Gastroesophageal sphincter (tissue), 4 donors: Measurements from ENCODE around the gene PROB1. TPM values are rescaled to one million over a fixed set of nuclear protein-coding genes. Genes with fewer than 3 reads are reported as not detected.

Experiments used
- ATAC-seq: fragments of 150-250 bp; one replicate; pipeline ENCODE4 v1.9.1; 2016; ENCODE audit warnings: mild to moderate bottlenecking, moderate library complexity
- H3K27ac ChIP-seq, 4 donors: fragments of 200-600 bp; sonication (generic) in 3 of 4; 1 replicate in 3 of 4; 2 replicates in 1 of 4; pipeline ENCODE4 v1.5.1; 2016 to 2019
- H3K27me3 ChIP-seq: fragments of 200-600 bp; sonication (generic); one replicate; pipeline ENCODE4 v1.5.1; 2019
- H3K36me3 ChIP-seq, 2 donors: fragments of 200-600 bp; sonication (generic); one replicate each; pipeline ENCODE4 v1.5.1; 2019; ENCODE audit warnings: control low read depth in 1 of 2
- H3K4me1 ChIP-seq, 3 donors: fragments of 200-600 bp; sonication (generic); 1 replicate in 2 of 3; 2 replicates in 1 of 3; pipeline ENCODE4 v1.5.1; 2016 to 2019; ENCODE audit warnings: control low read depth in 2 of 3
- H3K4me3 ChIP-seq, 2 donors: fragments of 200-600 bp; sonication (generic); one replicate each; pipeline ENCODE4 v1.5.1; 2019; ENCODE audit warnings: mild to moderate bottlenecking in 1 of 2, moderate library complexity in 1 of 2
- H3K9me3 ChIP-seq, 3 donors: fragments of 200-600 bp; sonication (generic); one replicate each; pipeline ENCODE4 v1.5.1; 2017 to 2019; ENCODE audit warnings: control low read depth in 2 of 3
- EP300 ChIP-seq: sonication (generic); formaldehyde crosslinking; IDR thresholded peaks from one replicate; pipeline ENCODE4 v1.6.1; 2017; ENCODE audit warnings: antibody characterized with exemption, mild to moderate bottlenecking
- POLR2A ChIP-seq, 2 donors: fragments of 450-650 bp; IDR thresholded peaks; one replicate each; pipeline ENCODE4 v1.6.1; 2017; ENCODE audit warnings: antibody characterized with exemption in 2 of 2, mild to moderate bottlenecking in 2 of 2, moderate library complexity in 1 of 2
- POLR2AphosphoS5 ChIP-seq: sonication (generic); formaldehyde crosslinking; IDR thresholded peaks from one replicate; pipeline ENCODE4 v1.6.1; 2017; ENCODE audit warnings: antibody characterized with exemption
- WGBS, 2 donors: methylation state at CpG; one replicate each; pipeline ENCODE4 v1.1.5; 2018; ENCODE audit warnings: low coverage in 1 of 2; 5-methylcytosine and 5-hydroxymethylcytosine counted together
- total RNA-seq, 4 donors: library from RNA; depleted of rRNA; stranded (reverse); fragments of >200 nt; gene quantifications; one replicate each; pipeline ENCODE4 v1.1.0, GENCODE V29; 2016
- TF ChIP-seq, protein P1 (sequence below), 4 experiments: fragments of 200-600 bp in 2 of 4; fragments of 450-650 bp in 2 of 4; sonication (generic) in 1 of 4; IDR thresholded peaks; one replicate each; pipeline ENCODE4 v1.5.1; 2017 to 2019; ENCODE audit warnings: antibody characterized with exemption in 4 of 4, mild to moderate bottlenecking in 2 of 4, moderate library complexity in 2 of 4

PROB1 gene
- total RNA-seq, 4 donors from 2014 or later: 1.2 to 9.1 (median 4.1) TPM

DNA sequence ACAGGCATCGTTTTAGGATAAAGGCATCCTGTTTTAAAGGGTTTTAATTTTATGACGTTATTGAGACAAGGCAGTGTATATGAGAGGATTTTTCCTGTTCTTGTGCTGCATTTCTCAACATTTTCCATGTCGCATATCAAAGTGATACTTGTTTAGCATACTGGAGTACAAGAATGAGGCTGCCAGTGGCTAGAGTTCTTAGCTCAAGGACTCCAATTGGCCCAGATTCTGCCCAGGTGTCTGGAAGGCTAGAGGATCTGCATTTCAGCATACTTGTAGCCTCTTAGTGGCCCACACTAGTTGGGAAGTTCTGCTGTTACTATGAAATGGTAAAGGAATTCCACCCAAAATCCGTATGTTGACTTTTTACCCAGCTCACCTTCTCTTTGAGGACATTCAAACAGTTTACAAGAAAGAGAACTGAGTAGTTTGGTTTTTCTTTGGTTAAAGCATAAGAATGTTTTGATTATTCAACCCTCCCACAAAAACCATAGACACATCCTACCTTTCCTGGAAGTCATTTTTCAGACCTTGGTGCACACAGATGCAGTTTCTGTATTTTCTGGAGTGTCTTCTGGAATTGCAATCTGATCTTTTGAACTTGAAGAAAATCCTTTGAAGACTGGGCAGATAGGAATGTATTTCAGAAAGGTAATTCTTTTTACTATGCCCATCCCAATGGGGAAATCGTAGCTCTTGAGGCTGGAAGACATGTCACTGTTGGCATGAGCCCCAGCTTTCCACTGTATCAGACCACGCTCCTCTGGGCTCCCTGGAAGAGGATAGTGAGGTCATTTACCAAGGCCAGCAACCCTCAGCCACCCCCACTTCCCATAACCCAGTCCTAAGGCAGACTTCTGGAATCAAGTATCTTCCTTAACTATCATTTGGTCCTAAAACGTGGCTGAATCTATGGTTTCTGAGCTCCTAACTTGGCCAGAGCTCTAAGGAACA is 23.1 kb downstream of the PROB1 start:
- Histone ChIP-seq H3K9me3 (no peaks in the 10 kb centered on the region), H3K4me1 (peaks cover 0 to 28% (median 0%) of the 10 kb centered on the region in 3 donors), H3K27me3 (no peaks in the 10 kb centered on the region), H3K4me3 (no peak overlapping the region), H3K36me3 (peaks cover 0 to 80% of the 10 kb centered on the region in 2 donors), H3K27ac (no peak overlapping the region)
- no peak for TF ChIP-seq EP300
- no peak for TF ChIP-seq POLR2A (IDR thresholded peaks at IDR 0.05)
- TF ChIP-seq POLR2AphosphoS5: no peak
- TF ChIP-seq, protein P1, sequence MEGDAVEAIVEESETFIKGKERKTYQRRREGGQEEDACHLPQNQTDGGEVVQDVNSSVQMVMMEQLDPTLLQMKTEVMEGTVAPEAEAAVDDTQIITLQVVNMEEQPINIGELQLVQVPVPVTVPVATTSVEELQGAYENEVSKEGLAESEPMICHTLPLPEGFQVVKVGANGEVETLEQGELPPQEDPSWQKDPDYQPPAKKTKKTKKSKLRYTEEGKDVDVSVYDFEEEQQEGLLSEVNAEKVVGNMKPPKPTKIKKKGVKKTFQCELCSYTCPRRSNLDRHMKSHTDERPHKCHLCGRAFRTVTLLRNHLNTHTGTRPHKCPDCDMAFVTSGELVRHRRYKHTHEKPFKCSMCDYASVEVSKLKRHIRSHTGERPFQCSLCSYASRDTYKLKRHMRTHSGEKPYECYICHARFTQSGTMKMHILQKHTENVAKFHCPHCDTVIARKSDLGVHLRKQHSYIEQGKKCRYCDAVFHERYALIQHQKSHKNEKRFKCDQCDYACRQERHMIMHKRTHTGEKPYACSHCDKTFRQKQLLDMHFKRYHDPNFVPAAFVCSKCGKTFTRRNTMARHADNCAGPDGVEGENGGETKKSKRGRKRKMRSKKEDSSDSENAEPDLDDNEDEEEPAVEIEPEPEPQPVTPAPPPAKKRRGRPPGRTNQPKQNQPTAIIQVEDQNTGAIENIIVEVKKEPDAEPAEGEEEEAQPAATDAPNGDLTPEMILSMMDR (IDR thresholded peaks at IDR 0.05): no peak
- WGBS, 2 donors: 71 to 85% methylated on average over 5 to 6 of the region's 7 CpGs
- ATAC-seq: no peak

DNA sequence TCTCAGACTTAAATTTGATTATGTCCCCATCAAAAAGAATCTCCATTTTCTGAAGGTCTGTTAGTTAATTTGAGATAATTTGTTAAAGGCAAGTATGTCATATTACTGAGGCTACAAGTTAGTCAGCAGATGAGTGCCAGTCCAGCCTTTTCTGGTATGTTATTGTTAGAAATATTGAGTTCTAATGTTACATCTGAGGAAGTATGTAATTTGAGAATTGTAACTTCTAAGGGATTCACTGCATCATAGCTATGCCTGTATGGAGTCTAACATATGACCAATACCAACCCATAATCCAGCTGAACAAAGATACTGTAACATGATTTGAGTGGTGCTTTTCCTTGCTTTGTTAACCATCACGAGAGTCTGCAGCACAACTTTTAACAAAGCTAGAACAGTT is 25.7 kb downstream of the PROB1 start:
- TF ChIP-seq, protein P1 (IDR thresholded peaks at IDR 0.05): no peak
- TF ChIP-seq POLR2AphosphoS5 (no peak), POLR2A (IDR thresholded peaks at IDR 0.05) (no peak), EP300 (no peak)
- H3K4me3 ChIP-seq: no peak overlapping the region
- 67 to 89% methylated on average over 1 of the region's 1 CpG for WGBS, 2 donors
- H3K27ac ChIP-seq: no peak overlapping the region
- H3K36me3 ChIP-seq: peaks cover 0 to 96% of the 10 kb centered on the region in 2 donors
- peaks cover 0 to 17% (median 0%) of the 10 kb centered on the region in 3 donors for H3K4me1 ChIP-seq
- no peaks in the 10 kb centered on the region for H3K9me3 ChIP-seq
- no peaks in the 10 kb centered on the region for H3K27me3 ChIP-seq
- ATAC-seq: no peak

DNA sequence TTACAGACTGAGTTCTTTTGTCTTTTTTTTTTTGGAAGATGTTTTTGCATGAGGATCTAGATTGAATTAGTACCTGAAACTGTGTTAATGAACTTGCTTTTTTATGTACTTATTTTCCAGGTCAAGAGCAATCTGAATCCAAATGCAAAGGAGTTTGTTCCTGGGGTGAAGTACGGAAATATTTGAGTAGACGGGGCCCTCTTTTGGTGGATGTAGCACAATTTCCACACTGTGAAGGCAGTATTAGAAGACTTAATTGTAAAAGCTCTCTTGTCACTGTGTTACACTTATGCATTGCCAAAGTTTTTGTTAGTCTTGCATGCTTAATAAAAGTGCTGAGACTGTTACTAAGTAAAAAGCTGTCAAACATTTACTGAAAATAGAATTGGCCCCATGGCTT is 26.3 kb downstream of the PROB1 start:
- Histone ChIP-seq H3K4me1 (peaks cover 0 to 12% (median 0%) of the 10 kb centered on the region in 3 donors), H3K4me3 (no peak overlapping the region), H3K27ac (no peak overlapping the region), H3K27me3 (no peaks in the 10 kb centered on the region), H3K36me3 (peaks cover 0 to 99% of the 10 kb centered on the region in 2 donors), H3K9me3 (no peaks in the 10 kb centered on the region)
- no peak for ATAC-seq
- 9 to 62% methylated on average over 2 of the region's 2 CpGs for WGBS, 2 donors
- no peak for TF ChIP-seq EP300
- TF ChIP-seq POLR2AphosphoS5: no peak
- no peak for TF ChIP-seq POLR2A (IDR thresholded peaks at IDR 0.05)
- TF ChIP-seq, protein P1 (IDR thresholded peaks at IDR 0.05): no peak

DNA sequence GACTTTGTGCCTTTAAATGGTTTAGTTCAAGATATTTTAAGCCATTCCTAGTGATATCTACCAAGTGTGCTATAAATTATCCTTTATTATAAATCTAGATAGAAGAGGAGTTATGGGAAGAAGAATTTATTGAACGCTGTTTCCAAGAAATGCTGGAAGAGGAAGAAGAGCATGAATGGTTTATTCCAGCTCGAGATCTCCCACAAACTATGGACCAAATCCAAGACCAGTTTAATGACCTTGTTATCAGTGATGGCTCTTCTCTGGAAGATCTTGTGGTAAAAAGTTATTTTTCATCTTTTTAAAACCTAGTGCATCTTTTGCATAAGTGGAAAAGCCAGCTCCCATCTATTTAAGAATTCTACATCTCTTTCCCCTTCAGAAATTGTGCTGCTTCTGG is 30.4 kb downstream of the PROB1 start:
- peaks cover 0 to 62% of the 10 kb centered on the region in 2 donors for H3K36me3 ChIP-seq
- ATAC-seq: no peak
- H3K4me3 ChIP-seq: no peak overlapping the region
- no peak overlapping the region for H3K27ac ChIP-seq
- 64 to 67% methylated on average over 2 of the region's 2 CpGs for WGBS, 2 donors
- H3K27me3 ChIP-seq: no peaks in the 10 kb centered on the region
- no peaks in the 10 kb centered on the region for H3K9me3 ChIP-seq
- peaks cover 0 to 23% (median 0%) of the 10 kb centered on the region in 3 donors for H3K4me1 ChIP-seq
- TF ChIP-seq, protein P1 (IDR thresholded peaks at IDR 0.05): no peak
- TF ChIP-seq EP300 (no peak), POLR2AphosphoS5 (no peak), POLR2A (IDR thresholded peaks at IDR 0.05) (no peak)
